ENCODE results near the gene PHOSPHO2. TPM values are rescaled to one million over a fixed set of nuclear protein-coding genes. Genes with fewer than 3 reads are reported as not detected.

The PHOSPHO2 gene
- total RNA-seq, 2 donors from 2014 or later, result 5.3 to 7.0 TPM

DNA sequence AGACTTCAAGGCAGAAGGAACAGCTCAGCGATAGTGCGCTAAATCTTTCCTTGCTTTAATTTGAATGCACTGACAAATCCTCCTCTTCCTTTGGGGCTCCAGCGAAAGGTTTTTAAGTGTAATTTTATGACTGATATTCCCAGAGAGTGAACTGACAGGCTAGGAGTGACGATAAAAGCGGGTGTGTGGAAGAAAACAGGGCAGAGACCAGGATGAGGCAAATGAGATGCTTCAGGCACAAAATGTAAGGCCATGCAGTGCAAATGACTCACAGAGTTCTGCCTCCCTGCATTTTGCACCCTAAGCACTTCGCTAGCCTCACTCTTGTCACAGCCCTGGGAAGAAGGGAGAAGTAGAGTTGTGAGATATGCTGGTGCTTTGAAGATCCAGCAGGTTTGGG, 54.0 kb downstream of the PHOSPHO2 start:
- no peaks in the 10 kb centered on the region for H3K4me1 ChIP-seq
- no peak overlapping the region for H3K9ac ChIP-seq (ENCODE audit: low read depth in 2 of 2, low read length in 2 of 2)
- no peaks in the 10 kb centered on the region for H3K27me3 ChIP-seq
- TF ChIP-seq, protein P1, sequence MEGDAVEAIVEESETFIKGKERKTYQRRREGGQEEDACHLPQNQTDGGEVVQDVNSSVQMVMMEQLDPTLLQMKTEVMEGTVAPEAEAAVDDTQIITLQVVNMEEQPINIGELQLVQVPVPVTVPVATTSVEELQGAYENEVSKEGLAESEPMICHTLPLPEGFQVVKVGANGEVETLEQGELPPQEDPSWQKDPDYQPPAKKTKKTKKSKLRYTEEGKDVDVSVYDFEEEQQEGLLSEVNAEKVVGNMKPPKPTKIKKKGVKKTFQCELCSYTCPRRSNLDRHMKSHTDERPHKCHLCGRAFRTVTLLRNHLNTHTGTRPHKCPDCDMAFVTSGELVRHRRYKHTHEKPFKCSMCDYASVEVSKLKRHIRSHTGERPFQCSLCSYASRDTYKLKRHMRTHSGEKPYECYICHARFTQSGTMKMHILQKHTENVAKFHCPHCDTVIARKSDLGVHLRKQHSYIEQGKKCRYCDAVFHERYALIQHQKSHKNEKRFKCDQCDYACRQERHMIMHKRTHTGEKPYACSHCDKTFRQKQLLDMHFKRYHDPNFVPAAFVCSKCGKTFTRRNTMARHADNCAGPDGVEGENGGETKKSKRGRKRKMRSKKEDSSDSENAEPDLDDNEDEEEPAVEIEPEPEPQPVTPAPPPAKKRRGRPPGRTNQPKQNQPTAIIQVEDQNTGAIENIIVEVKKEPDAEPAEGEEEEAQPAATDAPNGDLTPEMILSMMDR (IDR thresholded peaks at IDR 0.05), result no peak
- no peaks in the 10 kb centered on the region for H3K36me3 ChIP-seq
- intact Hi-C loops (cut with DNase I), result no loop called here
- no peak for DNase-seq
- H3K4me3 ChIP-seq, result no peak overlapping the region
- H3K27ac ChIP-seq, result no peak overlapping the region
- no peaks in the 10 kb centered on the region for H3K9me3 ChIP-seq

Other genes starting within 250 kb of the PHOSPHO2 start
- 1 to 10 TPM; 1.9 to 2.4 TPM for gene BBS5, start 215.0 kb upstream of the PHOSPHO2 start, total RNA-seq
- gene KLHL41, start 184.8 kb upstream of the PHOSPHO2 start, total RNA-seq, result under 1 TPM; 0.37 to 0.61 TPM
- 10 to 100 TPM; 46.7 to 65.2 TPM for gene FASTKD1, start 120.6 kb upstream of the PHOSPHO2 start, total RNA-seq
- 10 to 100 TPM; 46.1 to 55.2 TPM for gene PPIG, start 110.1 kb upstream of the PHOSPHO2 start, total RNA-seq
- gene CFAP210, start 64 bp upstream of the PHOSPHO2 start, total RNA-seq, result not detected
- 10 to 100 TPM in 1 of 2 donors, 1 to 10 TPM in 1; 7.1 to 15.6 TPM for gene KLHL23, start 39.4 kb downstream of the PHOSPHO2 start, total RNA-seq
- gene SSB, start 104.4 kb downstream of the PHOSPHO2 start, total RNA-seq, result 10 to 100 TPM; 49.5 to 83.4 TPM
- gene METTL5, start 130.4 kb downstream of the PHOSPHO2 start, total RNA-seq, result 10 to 100 TPM; 39.8 to 40.9 TPM
- 10 to 100 TPM; 30.1 to 38.4 TPM for gene UBR3, start 133.0 kb downstream of the PHOSPHO2 start, total RNA-seq